Transverse colon (tissue), 4 donors: ENCODE data around the gene IGF2BP3. TPM values are rescaled to one million over a fixed set of nuclear protein-coding genes. Genes with fewer than 3 reads are reported as not detected.

Source experiments
- DNase-seq: peaks from one replicate; pipeline ENCODE4 v3.0.0-alpha.2; 2019
- H3K27ac ChIP-seq, 4 donors: fragments of 200-600 bp; sonication (generic); 2 replicates each; pipeline ENCODE4 v1.5.1; 2016 to 2018; ENCODE audit warnings: inconsistent platforms in 4 of 4
- H3K27me3 ChIP-seq: fragments of 200-600 bp; sonication (generic); 2 replicates; pipeline ENCODE4 v1.5.1; 2017; ENCODE audit warnings: inconsistent platforms
- H3K36me3 ChIP-seq, 4 donors: fragments of 200-600 bp; sonication (generic); 2 replicates each; pipeline ENCODE4 v1.5.1; 2017 to 2019; ENCODE audit warnings: inconsistent platforms in 4 of 4
- H3K4me1 ChIP-seq, 4 donors: fragments of 200-600 bp; sonication (generic); 2 replicates each; pipeline ENCODE4 v1.5.1; 2017 to 2020; ENCODE audit warnings: inconsistent platforms in 4 of 4
- H3K4me3 ChIP-seq, 4 donors: fragments of 200-600 bp; sonication (generic); 1 replicate in 1 of 4; 2 replicates in 3 of 4; pipeline versions ENCODE4 v1.5.1 to v1.6.1; 2017 to 2019; ENCODE audit warnings: inconsistent platforms in 4 of 4
- H3K9me3 ChIP-seq, 2 donors: fragments of 200-600 bp; sonication (generic); 2 replicates each; pipeline ENCODE4 v1.5.1; 2017 to 2019; ENCODE audit warnings: inconsistent platforms in 2 of 2
- CTCF ChIP-seq, 5 experiments: fragments of 200-600 bp in 3 of 5; fragments of 450-650 bp in 2 of 5; sonication (generic) in 3 of 5; IDR thresholded peaks; 1 replicate in 2 of 5; 2 replicates in 3 of 5; pipeline ENCODE4 v1.5.1; 2016 to 2017; ENCODE audit warnings: antibody characterized with exemption in 5 of 5, inconsistent platforms in 3 of 5, mild to moderate bottlenecking in 2 of 5, moderate library complexity in 1 of 5
- EP300 ChIP-seq: sonication (generic); formaldehyde crosslinking; IDR thresholded peaks from one replicate; pipeline ENCODE4 v1.6.1; 2017; ENCODE audit warnings: antibody characterized with exemption, low read depth
- POLR2A ChIP-seq: fragments of 450-650 bp; IDR thresholded peaks from one replicate; pipeline ENCODE4 v1.6.1; 2016; ENCODE audit warnings: antibody characterized with exemption, mild to moderate bottlenecking, moderate library complexity
- POLR2AphosphoS5 ChIP-seq, 3 donors: sonication (generic); formaldehyde crosslinking; IDR thresholded peaks; one replicate each; pipeline ENCODE4 v1.6.1; 2016; ENCODE audit warnings: antibody characterized with exemption in 3 of 3
- WGBS, 2 donors: methylation state at CpG; one replicate each; pipeline ENCODE4 v1.1.5; 2018; ENCODE audit warnings: low coverage in 1 of 2; 5-methylcytosine and 5-hydroxymethylcytosine counted together
- in situ Hi-C, 4 donors: fragments of 200-750 bp; cut with MboI; loops; one replicate each; pipeline versions ENCODE4 v1.15.0 to v1.15.1; 2017; ENCODE audit warnings: low sequenced_read_pairs in 3 of 4, low pct_ligation_motif_present in 1 of 4, low pct_unique_long_range_greater_than_20kb in 1 of 4
- intact Hi-C: fragments of 100-400 bp; cut with DNase I; formaldehyde crosslinking; loops from one replicate; pipeline ENCODE4 v1.15.1; 2023; ENCODE audit warnings: low total_unique reads
- total RNA-seq, 4 donors: library from RNA; depleted of rRNA; stranded (reverse); fragments of >200 nt; gene quantifications; one replicate each; pipeline ENCODE4 v1.1.0, GENCODE V29; 2016

The IGF2BP3 gene
- total RNA-seq, 4 donors from 2014 or later = 0.41 to 0.64 TPM; not detected in 2

- H3K4me3 ChIP-seq = peak overlapping the region in 2 of 4 donors; percentile 72 to 86
- peaks cover 8 to 38% (median 15%) of the 10 kb centered on the region in 4 donors for H3K4me1 ChIP-seq
- H3K36me3 ChIP-seq = peaks cover 0 to 7% (median 0%) of the 10 kb centered on the region in 4 donors
- 45 to 86% methylated on average over 1 to 11 of the region's 11 CpGs for WGBS, 2 donors
- in situ Hi-C loops (loop anchor here in 1 of 4 donors (10.0 kb wide), 1 partner anchor 114 kb away; the partner anchor contains the start of gene NUP42), intact Hi-C loops (no loop called here)
- TF ChIP-seq POLR2A (no peak), POLR2AphosphoS5 (IDR thresholded peaks at IDR 0.05) (no peak), EP300 (no peak), CTCF (IDR thresholded peaks at IDR 0.05) (no peak)
- DNase-seq = no peak
- no peaks in the 10 kb centered on the region for H3K27me3 ChIP-seq
- peak overlapping the region; percentile 83 to 91 (median 88) for H3K27ac ChIP-seq
- no peaks in the 10 kb centered on the region for H3K9me3 ChIP-seq
Observed at GRCh38 chr7:23298141-23298881, 172.0 kb downstream of the IGF2BP3 start.

- Histone ChIP-seq H3K36me3 (no peaks in the 10 kb centered on the region), H3K27ac (no peak overlapping the region), H3K9me3 (no peaks in the 10 kb centered on the region), H3K4me3 (no peak overlapping the region), H3K27me3 (no peaks in the 10 kb centered on the region), H3K4me1 (peaks cover 3 to 10% (median 8%) of the 10 kb centered on the region in 4 donors)
- intact Hi-C loops (loop anchor here (2.0 kb wide), 1 partner anchor 45 kb away; no protein-coding TSS in a partner anchor), in situ Hi-C loops (loop anchor here in 1 of 4 donors (10.0 kb wide), 1 partner anchor 111 kb away; the partner anchor contains the start of gene NUP42)
- no peak for TF ChIP-seq POLR2A
- TF ChIP-seq POLR2AphosphoS5 (IDR thresholded peaks at IDR 0.05) = no peak
- no peak for TF ChIP-seq EP300
- no peak for TF ChIP-seq CTCF (IDR thresholded peaks at IDR 0.05)
- no peak for DNase-seq
Observed at GRCh38 chr7:23295401-23295697, 174.9 kb downstream of the IGF2BP3 start.

- Histone ChIP-seq H3K4me1 (peaks cover 0 to 5% (median 2%) of the 10 kb centered on the region in 4 donors), H3K27ac (no peak overlapping the region), H3K9me3 (no peaks in the 10 kb centered on the region), H3K27me3 (no peaks in the 10 kb centered on the region), H3K36me3 (no peaks in the 10 kb centered on the region), H3K4me3 (no peak overlapping the region)
- DNase-seq = no peak
- in situ Hi-C loops (loop anchor here in 1 of 4 donors (10.0 kb wide), 1 partner anchor 110 kb away; the partner anchor contains the start of gene NUP42), intact Hi-C loops (loop anchor here (2.0 kb wide), 1 partner anchor 44 kb away; no protein-coding TSS in a partner anchor)
- WGBS, 2 donors = 57 to 76% methylated on average over 2 to 6 of the region's 6 CpGs
- TF ChIP-seq POLR2A = no peak
- no peak for TF ChIP-seq POLR2AphosphoS5 (IDR thresholded peaks at IDR 0.05)
- no peak for TF ChIP-seq EP300
- TF ChIP-seq CTCF (IDR thresholded peaks at IDR 0.05) = no peak
Observed at GRCh38 chr7:23294549-23295400, 175.5 kb downstream of the IGF2BP3 start.
